ENCODE measurements around the gene SLC22A23.

The SLC22A23 gene, protein sequence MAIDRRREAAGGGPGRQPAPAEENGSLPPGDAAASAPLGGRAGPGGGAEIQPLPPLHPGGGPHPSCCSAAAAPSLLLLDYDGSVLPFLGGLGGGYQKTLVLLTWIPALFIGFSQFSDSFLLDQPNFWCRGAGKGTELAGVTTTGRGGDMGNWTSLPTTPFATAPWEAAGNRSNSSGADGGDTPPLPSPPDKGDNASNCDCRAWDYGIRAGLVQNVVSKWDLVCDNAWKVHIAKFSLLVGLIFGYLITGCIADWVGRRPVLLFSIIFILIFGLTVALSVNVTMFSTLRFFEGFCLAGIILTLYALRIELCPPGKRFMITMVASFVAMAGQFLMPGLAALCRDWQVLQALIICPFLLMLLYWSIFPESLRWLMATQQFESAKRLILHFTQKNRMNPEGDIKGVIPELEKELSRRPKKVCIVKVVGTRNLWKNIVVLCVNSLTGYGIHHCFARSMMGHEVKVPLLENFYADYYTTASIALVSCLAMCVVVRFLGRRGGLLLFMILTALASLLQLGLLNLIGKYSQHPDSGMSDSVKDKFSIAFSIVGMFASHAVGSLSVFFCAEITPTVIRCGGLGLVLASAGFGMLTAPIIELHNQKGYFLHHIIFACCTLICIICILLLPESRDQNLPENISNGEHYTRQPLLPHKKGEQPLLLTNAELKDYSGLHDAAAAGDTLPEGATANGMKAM

DNA sequence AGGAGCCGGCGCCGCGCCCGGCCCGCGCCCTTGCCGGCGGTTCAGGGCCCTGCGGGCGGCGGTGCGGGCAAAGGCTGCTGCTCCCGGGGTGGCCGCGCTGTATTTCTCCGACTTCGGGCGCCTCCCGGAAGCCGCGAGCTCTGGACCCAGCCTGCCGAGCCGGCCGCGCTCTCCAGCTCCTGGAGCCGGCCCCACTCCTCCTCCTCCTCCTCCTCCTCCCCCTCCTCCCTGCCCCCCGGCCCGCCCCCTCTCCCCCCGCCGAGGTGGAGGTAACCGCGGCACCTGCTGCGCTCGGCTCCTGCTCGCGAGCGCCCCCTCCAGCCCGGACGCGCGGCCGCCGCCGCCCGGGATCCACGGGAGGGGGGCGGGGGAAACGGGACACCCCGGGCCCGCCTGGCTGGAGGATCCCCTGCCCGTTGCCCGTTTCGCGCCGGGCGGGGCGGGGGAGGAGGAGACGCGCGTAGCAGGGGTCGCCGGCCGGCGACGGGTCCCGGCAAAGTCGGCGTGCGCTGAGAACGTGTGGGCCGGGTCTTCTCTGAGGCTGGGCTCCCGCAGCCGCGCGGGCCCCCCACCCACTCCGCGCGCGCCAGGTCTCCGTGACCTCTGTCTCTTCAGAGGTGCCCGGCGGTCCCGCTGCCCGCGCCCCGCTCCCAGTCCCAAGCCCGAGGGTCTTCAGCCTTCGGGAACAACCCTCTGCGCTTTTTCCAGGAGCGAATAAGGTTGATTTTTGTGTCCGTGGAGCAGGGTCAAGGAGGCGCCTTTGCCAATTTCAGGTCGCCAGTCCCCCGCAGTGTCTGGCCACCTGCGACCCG lies at the start of gene SLC22A23:
Gene SLC22A23, minus strand, starts transcription at position 153 of the 812 bp plus-strand sequence. CDS start 491 bp downstream, outside the sequence.
- no peak for DNase-seq

DNA sequence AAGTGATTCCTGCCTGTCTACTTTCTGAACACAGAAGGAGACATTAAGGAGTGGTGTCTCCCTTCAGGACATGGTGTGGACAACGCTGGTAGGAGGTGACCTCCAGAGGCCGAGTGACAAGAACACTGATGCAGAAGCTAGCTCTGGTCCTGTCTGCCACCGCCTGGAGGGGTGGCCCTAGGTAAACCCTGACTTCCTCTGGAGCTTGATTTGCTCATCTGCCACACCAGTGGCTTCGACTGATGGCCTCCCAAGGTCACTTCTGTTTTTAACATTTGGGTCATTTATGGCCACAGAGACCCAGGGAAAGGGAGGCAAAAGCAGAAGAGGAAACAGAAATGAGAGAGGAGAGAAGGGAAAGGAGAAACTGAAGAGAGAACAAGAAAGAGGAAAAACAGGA lies 49.4 kb upstream of the SLC22A23 start:
- DNase-seq = no peak

DNA sequence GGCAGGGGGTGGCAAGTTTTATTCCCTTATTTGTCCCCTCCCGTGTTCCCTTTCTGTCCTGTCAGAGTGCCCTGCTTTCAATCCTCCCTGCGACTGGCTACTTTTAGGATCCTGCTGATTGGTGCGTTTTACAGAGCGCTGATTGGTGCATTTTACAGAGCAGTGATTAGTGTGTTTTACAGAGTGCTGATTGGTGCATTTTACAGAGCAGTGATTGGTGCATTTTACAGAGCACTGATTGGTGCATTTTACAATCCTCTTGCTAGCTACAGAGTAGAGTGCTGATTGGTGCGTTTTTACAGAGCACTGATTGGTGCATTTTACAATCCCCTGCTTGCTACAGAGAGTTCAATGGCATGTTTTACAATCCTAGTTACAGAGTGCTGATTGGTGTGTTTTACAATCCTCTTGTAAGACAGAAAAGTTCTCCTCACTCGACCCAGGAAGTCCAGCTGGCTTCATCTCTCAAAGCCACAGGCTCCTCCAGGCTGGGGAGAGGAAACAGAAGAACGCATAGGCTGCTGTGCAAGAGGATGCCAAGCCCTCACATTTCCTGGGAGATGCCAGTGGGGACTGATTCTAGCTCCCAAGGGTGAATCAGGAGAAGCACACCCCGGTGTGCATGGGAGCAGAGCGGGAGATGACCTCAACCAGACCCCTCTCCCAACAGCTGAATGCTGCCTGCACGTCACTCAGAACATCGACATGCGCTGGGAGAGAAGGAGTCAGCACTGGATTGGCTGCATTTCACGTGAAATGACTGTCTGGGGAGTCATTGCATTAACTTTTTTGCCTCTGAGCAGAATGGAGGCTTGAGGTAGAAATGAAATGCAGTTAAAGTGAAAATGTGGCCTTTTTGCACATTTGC lies 48.3 kb upstream of the SLC22A23 start:
- DNase-seq = no peak

DNA sequence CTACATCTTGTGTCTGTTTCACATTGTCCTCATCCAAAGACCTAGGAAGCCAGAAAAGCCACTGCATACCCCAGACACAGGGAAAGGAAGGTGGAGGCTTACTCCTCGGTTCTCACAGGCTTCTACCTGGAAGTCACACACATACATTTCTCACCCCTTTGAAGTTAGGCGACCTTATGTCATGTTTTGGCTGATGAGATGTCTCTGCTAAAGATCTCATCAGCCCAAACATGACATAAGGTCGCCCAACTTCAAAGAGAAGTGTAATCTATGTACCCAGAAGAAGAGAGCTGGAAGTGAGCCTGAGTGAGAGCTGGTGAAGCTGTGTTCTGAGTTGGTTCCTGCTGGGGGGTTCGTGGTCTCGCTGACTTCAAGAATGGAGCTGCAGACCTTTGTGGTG lies 47.5 kb upstream of the SLC22A23 start:
- no peak for DNase-seq

DNA sequence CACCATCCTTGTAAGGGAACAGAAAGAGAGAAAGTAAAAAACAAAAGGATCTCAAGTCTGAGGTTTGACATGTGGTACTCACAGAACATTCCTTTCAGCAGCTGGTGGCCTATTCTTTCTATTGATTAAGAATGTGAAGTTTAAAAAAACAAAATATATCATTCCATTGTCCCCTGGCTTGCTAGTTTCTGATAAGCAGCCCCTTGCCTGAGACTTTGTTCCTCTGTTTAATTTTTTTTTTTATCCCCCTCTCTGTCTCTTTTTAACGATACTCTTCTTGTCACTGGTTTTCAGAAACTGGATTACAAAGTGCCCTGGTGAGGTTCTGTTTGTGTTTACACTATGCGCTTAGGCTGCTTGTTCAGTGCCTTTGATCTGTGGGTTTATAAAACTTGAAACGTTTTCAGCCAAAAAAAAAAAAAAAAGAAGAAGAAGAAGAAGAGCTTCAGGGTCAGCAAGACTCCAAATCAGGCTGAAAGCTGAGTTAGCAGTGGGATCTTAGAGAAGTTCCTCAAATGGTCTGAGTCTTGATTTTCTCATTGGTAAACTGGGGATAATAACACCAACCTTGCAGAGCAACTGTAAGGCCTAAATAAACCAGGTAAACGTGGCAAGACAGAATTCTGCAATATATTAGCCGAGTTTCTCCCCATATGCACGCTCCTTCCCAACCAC lies 45.1 kb upstream of the SLC22A23 start:
- no peak for DNase-seq

DNA sequence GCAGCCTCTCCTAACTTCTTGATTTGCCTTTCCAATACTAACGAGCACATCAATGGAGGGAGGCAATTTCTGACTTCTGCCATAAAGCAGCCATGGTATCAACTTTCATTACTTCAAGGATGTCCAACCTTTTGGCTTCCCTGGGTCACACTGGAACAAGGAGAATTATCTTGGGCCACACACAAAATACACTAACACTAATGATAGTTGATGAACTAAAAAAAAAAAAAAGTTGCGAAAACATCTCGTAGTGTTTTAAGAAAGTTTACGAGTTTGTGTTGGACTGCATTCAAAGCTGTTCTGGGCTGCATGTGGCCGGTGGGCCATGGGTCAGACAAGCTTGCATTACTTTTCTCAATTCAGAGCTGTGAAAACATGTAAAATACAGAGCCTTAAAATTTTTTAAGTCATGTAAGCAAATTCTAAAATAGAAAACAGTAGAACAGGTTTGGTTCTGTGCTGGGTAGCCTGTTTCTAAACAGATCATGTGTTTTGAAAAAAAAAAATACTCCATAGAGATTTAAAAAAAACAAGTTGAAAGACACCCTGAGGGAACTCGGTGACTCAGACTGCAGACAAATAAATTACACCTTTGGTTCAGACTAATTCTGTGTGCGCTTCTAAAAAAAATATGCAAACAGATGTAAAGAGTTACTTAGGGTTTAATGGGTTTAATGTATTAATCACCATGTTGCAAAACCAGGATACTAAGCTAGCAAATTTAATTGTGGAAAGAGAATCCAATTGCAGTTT lies 43.6 kb upstream of the SLC22A23 start:
- no peak for DNase-seq

DNA sequence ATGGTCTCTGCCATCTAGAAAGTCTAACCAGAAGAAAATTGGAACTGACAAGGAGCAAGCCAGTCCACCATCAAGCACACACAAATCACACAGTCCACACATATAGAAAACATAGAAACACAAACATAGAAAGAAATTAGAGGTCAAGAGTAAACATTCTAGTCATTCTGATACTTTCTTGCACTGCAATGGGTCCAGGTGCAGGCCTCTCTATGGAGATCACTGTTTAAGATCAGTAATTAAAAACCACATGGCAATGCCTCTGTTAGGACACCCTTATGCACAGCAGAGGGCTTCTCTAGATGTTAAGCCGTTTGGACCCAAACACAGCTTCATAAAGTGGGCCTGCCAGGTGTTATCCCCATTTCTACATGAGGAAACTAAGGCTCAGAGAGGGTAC lies 42.8 kb upstream of the SLC22A23 start:
- no peak for DNase-seq

DNA sequence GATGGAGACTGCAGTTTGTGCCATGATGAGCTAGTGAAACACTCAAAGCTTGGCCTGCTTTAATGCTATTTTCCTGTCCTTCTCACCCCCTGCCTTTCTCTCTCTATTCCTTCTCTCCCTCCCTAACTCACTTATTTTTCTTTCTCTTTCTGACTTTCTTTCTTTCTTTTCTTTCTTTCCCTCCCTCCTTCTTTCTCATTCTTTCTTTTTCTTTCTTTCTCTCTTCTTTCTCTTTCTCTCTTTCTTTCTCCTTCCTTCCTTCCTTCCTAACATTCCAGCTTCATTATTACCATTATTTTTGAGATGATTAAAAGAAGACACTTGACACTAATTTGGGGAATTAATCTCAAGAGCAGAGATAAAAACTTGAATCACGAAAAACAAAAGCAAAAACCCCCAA lies 39.5 kb upstream of the SLC22A23 start:
- no peak for DNase-seq

DNA sequence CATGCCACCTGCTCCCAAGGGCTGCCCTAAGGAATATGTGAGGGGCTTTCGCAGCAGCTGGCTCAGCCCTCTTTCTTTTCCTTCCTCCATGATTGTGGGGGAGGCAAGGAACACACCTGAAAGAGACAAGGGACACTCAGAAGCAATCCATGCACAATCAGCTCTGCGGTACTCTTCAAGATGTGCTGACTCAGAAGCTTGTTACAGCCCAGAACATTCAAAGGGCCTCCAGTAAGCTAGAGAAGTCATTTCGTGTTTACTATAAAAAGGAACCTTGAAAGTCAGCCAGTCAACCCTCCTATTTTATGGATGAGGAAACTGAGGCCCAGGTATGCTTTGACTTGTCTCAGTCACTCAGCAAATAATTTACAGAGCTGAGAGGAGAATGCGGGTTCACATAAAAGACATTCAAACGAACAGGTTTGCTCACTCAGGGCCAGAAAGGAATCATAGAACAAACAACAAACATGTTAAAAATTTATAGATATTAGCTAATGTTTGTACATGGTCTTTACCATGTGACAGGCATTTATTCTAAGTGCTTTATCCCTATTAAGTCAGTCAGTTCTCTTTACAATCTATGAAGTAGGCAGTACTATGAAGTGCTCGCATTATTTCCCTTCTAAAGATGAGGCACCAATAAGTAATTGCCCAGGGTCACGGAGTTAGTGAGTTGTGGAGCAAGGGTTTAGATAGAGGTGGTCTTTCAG lies 37.7 kb upstream of the SLC22A23 start:
- no peak for DNase-seq

DNA sequence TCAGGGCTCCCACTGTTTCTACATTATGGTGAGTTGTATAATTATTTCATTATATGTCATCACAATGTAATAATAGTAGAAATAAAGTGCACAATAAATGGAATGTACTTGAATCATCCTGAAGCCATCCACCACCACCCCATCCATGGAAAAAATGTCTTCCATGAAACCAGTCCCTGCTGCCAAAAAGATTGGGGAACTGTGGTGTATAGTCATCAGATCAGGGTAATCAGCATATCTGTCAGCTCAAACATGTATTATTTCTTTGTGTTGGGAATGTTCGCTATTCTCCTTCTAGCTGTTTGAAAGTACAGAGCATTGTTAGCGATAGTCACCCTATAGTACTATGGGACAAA lies 33.8 kb upstream of the SLC22A23 start:
- DNase-seq = no peak

DNA sequence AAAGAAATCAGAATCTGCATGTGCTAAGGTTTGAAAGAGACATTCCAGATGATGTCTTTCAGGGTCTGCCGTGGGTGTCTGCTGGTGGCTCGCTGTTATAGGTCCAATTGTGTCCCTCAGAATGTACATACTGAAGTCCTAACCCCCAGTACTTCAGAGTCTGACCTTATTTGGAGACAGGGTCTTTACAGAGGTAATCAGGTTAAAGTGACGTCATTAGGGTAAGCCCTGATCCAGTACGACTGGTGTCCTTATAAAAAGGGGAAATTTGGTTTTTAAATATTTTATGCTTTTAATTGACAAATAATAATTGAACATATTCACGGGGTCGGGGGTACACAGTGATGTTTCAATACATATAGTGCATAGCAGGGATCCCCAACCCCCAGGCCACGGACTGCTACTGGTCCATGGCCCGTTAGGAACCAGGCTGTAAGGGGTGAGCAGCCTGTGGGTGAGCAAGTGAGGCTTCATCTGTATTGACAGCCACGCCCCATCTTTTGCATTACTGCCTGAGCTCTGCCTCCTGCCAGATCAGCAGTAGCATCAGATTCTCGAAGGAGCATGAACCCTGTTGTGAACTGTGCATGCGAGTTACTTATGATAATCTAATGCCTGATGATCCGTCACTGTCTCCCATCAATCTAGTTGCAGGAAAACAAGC lies 33.2 kb upstream of the SLC22A23 start:
- DNase-seq = no peak

DNA sequence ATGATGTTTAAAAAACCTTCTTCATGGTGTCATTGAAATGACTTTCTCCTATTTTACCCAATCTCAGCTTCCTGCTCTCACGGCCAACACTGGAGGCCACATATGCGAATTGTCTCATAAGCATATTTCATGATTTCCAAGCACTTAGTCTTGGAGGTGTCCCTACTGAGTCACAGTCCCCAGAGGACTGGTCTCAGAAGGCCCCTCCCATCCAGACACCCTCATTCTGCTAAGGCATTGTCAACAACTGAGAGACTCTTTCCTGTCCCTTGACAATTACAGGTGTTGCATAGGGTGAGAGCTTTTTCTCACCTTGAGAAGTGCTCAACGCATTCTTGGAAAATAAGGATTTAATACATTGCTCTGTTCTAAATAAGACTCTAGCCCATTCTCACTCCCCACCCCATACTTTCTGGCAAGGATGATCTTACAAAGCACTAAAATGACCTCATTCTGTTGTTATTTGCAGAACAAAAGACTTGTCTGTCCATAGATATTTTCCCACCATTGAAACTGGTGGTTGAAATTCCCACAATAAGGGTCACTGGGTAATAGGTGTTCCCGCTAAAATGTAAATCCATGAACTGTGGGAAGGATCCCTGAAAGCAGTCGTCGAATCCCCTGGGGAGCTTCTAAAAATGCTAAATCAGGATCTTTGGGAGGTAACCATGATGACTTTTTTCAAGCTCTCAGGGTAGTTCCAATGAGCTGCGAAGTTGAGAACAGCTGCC lies 32.3 kb upstream of the SLC22A23 start:
- DNase-seq = no peak

DNA sequence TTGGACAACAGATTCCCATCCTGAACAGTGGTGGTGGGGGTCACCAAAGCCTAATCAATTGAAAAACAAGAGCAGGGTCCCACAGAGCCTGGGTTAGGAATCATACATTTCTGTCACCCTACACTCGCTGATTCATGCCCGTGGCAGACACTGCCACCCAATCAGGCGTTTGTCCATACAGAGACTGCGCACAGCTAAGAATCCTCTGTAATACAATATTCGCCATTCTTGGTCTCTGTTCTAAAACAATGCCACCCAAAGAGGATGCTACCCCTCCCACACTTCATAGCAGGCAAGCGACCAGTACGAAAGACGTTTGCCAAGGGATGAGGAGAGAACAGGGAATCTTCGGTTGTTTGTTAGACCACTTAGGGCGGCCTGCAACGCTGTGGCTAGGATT lies 28.1 kb upstream of the SLC22A23 start:
- no peak for DNase-seq

DNA sequence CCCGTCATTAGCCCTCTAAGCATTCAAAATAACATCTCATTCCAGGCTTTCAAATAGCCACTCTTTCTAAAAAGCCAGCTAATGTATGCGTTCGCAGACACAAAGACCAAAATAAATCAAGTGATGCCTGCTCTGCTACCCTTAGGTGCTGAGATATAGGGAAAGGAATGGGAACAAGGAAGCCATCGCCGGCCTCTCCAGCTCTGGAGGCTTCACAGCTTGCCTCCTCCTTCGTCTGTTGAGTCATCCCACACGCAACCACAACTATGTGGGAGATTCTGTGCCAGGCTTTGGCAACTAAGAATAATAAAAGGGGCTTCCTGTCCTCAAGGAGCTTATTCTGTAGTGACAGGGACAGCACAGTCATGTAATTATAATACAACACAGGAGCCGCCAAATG lies 27.3 kb upstream of the SLC22A23 start:
- no peak for DNase-seq

DNA sequence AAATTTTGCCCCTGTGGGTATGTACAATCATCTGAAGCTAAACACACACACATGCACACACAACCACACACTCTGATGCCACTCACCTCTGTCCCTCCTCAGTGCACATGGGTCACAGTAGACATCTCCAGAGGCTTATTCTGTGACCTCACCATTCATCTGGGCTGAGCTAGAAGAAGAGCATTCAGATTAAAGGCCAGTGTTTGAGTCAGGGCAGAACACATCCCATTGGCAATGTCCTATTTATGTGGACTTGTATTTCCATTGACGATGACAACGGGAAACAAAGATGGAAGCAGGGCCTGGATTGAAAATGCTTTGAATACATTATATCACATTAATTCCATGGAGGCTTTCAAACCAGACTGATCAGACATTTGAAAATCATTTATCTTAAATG lies 26.8 kb upstream of the SLC22A23 start:
- no peak for DNase-seq

DNA sequence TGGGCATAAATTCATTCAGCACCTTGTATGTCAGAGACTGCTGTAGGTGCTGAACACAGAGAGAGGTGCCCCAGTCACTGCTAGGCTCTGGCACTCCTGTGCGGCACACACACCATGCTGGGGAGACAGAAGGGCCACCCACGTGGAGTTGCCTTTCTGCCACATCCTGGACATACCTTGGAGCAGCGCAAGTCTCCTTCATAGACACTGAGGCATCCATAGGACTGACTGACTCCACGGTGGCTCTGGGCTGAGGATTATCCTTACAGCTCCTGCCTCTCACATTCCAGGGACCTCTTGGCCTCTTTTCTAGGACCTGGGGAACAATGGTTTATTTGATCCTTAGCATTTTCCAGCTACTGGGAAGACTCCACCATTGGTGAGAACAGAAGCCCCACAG lies 26.0 kb upstream of the SLC22A23 start:
- no peak for DNase-seq

DNA sequence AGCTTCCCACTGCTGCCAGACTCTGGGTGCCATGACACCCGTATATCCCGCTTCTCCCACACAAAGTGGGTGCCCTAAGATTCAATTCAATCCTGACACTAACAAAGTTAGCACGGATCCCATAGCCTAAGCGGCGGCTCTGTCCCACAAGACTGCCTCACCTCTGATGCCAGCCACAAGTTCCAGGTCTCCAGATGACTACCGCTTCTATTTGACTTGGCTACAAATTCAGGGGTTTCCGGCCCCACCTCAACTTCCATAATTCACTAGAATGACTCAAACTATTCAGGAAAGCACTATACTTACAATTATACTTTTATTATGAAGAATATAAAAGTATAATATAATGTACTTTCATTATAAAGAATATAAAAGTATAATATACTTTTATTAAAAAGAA lies 24.8 kb upstream of the SLC22A23 start:
- DNase-seq = no peak

DNA sequence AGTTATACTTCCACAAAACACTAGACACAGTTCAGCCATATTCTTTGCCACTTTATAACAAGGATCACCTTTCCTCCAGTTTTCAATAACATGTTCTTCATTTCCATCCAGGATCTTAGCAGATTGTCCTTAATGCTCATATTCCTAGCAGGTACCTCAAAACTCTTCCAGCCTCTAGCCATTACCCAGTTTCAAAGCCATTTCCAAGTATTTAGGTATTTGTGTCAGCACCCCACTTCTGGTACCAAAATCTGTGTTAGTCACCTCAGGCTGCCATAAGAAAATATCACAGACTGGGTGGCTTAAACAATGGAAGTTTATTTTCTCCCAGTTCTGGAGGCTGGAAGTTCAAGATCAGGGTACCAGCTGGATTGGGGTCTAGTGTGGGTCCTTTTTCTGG lies 23.2 kb upstream of the SLC22A23 start:
- no peak for DNase-seq

DNA sequence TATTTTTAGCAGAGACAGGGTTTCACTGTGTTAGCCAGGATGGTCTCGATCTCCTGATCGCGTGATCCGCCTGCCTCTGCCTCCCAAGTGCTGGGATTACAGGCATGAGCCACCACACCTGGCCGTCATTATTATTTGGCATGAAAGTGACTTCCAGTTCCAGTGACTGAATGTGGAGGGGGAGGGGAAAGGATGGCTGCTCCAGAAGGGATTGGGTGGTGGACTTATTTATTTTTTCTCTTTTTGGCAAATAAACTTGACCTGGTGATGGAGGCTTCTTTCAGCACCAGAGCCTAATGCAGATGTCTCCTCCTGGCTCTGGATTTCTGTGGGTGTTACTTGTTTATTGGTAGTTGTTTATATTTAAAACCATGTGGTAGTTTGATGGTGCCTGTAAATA lies 16.9 kb upstream of the SLC22A23 start:
- DNase-seq = no peak

Measured in GF-D8 (cell line).